WTC11 (cell line): ENCODE data around the gene MTNR1B. TPM values are rescaled to one million over a fixed set of nuclear protein-coding genes. Genes with fewer than 3 reads are reported as not detected.

ENCODE experiments used
- ATAC-seq: fragments of 200-7000 bp; cut with Tn5 transposase; 2 replicates; pipeline ENCODE4 v1.10.0; 2021; ENCODE audit warnings: mild to moderate bottlenecking, moderate library complexity
- CTCF ChIA-PET: fragments of 300-600 bp; sonication (Branson Sonifier 250); formaldehyde crosslinking; loops from one replicate; lab custom pipeline; 2021; ENCODE audit warnings: antibody characterized with exemption; lab: Charles Lee
- POLR2A ChIA-PET: fragments of 350-600 bp; sonication (Branson Sonifier 250); formaldehyde crosslinking; loops from one replicate; lab custom pipeline; 2021; ENCODE audit warnings: antibody characterized with exemption; lab: Charles Lee
- DNase-seq: peaks from one replicate; pipeline ENCODE4 v3.0.0; 2021; ENCODE audit warnings: low spot score
- H3K27ac Mint-ChIP-seq: 2 replicates; pipeline ENCODE4 v1.8.0; 2021; ENCODE audit warnings: mixed read lengths
- H3K27me3 Mint-ChIP-seq: 2 replicates; pipeline ENCODE4 v1.8.0; 2021; ENCODE audit warnings: low read depth, mild to moderate bottlenecking, moderate library complexity, mixed read lengths
- H3K36me3 Mint-ChIP-seq: 2 replicates; pipeline ENCODE4 v1.8.0; 2021; ENCODE audit warnings: mixed read lengths
- H3K4me1 Mint-ChIP-seq: 2 replicates; pipeline ENCODE4 v1.8.0; 2022; ENCODE audit warnings: mixed read lengths
- H3K4me3 Mint-ChIP-seq: 2 replicates; pipeline ENCODE4 v1.8.0; 2021; ENCODE audit warnings: mild to moderate bottlenecking, moderate library complexity, mixed read lengths
- H3K9me3 Mint-ChIP-seq: 2 replicates; pipeline ENCODE4 v1.8.0; 2021; ENCODE audit warnings: mixed read lengths
- CBFB ChIP-seq: sonication (generic); formaldehyde crosslinking; IDR thresholded peaks from 2 replicates; pipeline ENCODE4 v1.8.1; 2022; ENCODE audit warnings: mild to moderate bottlenecking, low read depth, missing genetic modification reagents
- CTCF ChIP-seq: fragments of 200-600 bp; IDR thresholded peaks from 2 replicates; pipeline ENCODE4 v1.8.0; 2022; ENCODE audit warnings: antibody characterized with exemption
- ESRRA ChIP-seq: sonication (generic); formaldehyde crosslinking; IDR thresholded peaks from 2 replicates; pipeline ENCODE4 v1.8.1; 2022; ENCODE audit warnings: mild to moderate bottlenecking, missing genetic modification reagents, borderline replicate concordance
- FOXJ3 ChIP-seq: sonication (generic); formaldehyde crosslinking; IDR thresholded peaks from 2 replicates; pipeline ENCODE4 v1.9.0; 2021; ENCODE audit warnings: missing genetic modification reagents, mild to moderate bottlenecking, borderline replicate concordance
- FOXP1 ChIP-seq: sonication (generic); formaldehyde crosslinking; IDR thresholded peaks from 2 replicates; pipeline ENCODE4 v1.8.0; 2022; ENCODE audit warnings: missing genetic modification reagents, mild to moderate bottlenecking, moderate library complexity, borderline replicate concordance
- HMGA2 ChIP-seq: fragments of 250-450 bp; sonication (Bioruptor Pico); IDR thresholded peaks from 2 replicates; pipeline ENCODE4 v1.4.0; 2021; ENCODE audit warnings: mild to moderate bottlenecking, moderate library complexity
- HMGXB4 ChIP-seq: sonication (generic); formaldehyde crosslinking; IDR thresholded peaks from 2 replicates; pipeline ENCODE4 v1.8.1; 2023; ENCODE audit warnings: mild to moderate bottlenecking, moderate library complexity, missing genetic modification reagents
- MAX ChIP-seq: sonication (generic); formaldehyde crosslinking; IDR thresholded peaks from 2 replicates; pipeline ENCODE4 v1.8.0; 2022; ENCODE audit warnings: mild to moderate bottlenecking, missing genetic modification reagents
- NFATC4 ChIP-seq: fragments of 250-450 bp; sonication (Bioruptor Pico); IDR thresholded peaks from 2 replicates; pipeline ENCODE4 v1.9.0; 2021; ENCODE audit warnings: mild to moderate bottlenecking
- NR1H2 ChIP-seq: sonication (generic); formaldehyde crosslinking; IDR thresholded peaks from 2 replicates; pipeline ENCODE4 v1.9.0; 2021; ENCODE audit warnings: mild to moderate bottlenecking, moderate library complexity, missing genetic modification reagents
- PREB ChIP-seq: sonication (generic); formaldehyde crosslinking; IDR thresholded peaks from 2 replicates; pipeline ENCODE4 v1.8.1; 2022; ENCODE audit warnings: mild to moderate bottlenecking, missing genetic modification reagents, moderate library complexity, borderline replicate concordance
- RELA ChIP-seq: sonication (generic); formaldehyde crosslinking; IDR thresholded peaks from 2 replicates; pipeline ENCODE4 v1.8.1; 2022; ENCODE audit warnings: missing genetic modification reagents, mild to moderate bottlenecking, borderline replicate concordance
- SMAD4 ChIP-seq: sonication (generic); formaldehyde crosslinking; IDR thresholded peaks from 2 replicates; pipeline ENCODE4 v1.8.0; 2022; ENCODE audit warnings: mild to moderate bottlenecking, missing genetic modification reagents
- TEAD1 ChIP-seq: sonication (generic); formaldehyde crosslinking; IDR thresholded peaks from 2 replicates; pipeline ENCODE4 v1.8.0; 2022; ENCODE audit warnings: mild to moderate bottlenecking, missing genetic modification reagents
- ZNF425 ChIP-seq: fragments of 250-450 bp; sonication (Bioruptor Pico); conservative IDR thresholded peaks from 2 replicates; pipeline ENCODE4 v1.9.0; 2021; ENCODE audit warnings: mild to moderate bottlenecking
- ZNF512 ChIP-seq: sonication (generic); formaldehyde crosslinking; IDR thresholded peaks from 2 replicates; pipeline ENCODE4 v1.8.1; 2022; ENCODE audit warnings: missing genetic modification reagents, borderline replicate concordance
- ZNF671 ChIP-seq: fragments of 250-450 bp; sonication (Bioruptor Pico); IDR thresholded peaks from 2 replicates; pipeline ENCODE4 v1.8.0; 2021; ENCODE audit warnings: mild to moderate bottlenecking
- total RNA-seq: library from RNA; stranded (reverse); gene quantifications from 3 replicates; pipeline ENCODE4 v1.2.3, GENCODE V29; 2021
- TF ChIP-seq, protein P1 (sequence below): sonication (generic); formaldehyde crosslinking; IDR thresholded peaks from 2 replicates; pipeline ENCODE4 v1.8.1; 2023; ENCODE audit warnings: mild to moderate bottlenecking, missing genetic modification reagents, moderate library complexity
- TF ChIP-seq, protein P2 (sequence below): sonication (generic); formaldehyde crosslinking; IDR thresholded peaks from 2 replicates; pipeline ENCODE4 v1.8.1; 2022; ENCODE audit warnings: low read depth, missing genetic modification reagents, borderline replicate concordance

The MTNR1B gene
- total RNA-seq, 1 experiment from 2014 or later, result not detected

DNA sequence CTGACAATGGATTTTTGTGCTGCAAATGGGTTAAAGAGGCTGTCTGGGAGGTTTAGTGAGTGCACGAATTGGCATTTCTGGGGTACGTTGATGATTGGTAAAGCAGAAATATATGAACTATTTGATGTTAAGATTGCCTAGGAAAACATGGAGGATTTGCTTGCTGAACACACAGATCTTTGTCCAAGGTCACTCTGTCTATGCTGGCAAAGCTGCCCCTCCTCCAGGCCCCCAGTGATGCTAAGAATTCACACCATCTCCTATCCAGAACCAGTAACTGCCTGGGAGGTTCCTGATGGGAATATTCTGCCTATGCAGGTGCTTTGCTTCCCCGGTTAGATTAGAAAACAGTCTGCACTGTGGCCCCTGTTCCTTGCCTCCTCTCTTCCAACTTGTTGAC, 5.8 kb downstream of the MTNR1B start:
- POLR2A ChIA-PET, result no interaction called here
- H3K9me3 Mint-ChIP-seq, result no peaks in the 10 kb centered on the region
- H3K27ac Mint-ChIP-seq, result no peak overlapping the region
- no peak overlapping the region for H3K4me3 Mint-ChIP-seq
- ATAC-seq (no peak), DNase-seq (no peak)
- no peaks in the 10 kb centered on the region for H3K36me3 Mint-ChIP-seq
- TF ChIP-seq ZNF425 (CRISPR knock-in tag), result no peak
- H3K27me3 Mint-ChIP-seq, result peaks cover 25% of the 10 kb centered on the region
- CTCF ChIA-PET, result interaction anchor here (1.1 kb wide), 1 partner anchor 34 kb away, joined by 3 read pairs; no protein-coding TSS in a partner anchor
- H3K4me1 Mint-ChIP-seq, result no peaks in the 10 kb centered on the region

DNA sequence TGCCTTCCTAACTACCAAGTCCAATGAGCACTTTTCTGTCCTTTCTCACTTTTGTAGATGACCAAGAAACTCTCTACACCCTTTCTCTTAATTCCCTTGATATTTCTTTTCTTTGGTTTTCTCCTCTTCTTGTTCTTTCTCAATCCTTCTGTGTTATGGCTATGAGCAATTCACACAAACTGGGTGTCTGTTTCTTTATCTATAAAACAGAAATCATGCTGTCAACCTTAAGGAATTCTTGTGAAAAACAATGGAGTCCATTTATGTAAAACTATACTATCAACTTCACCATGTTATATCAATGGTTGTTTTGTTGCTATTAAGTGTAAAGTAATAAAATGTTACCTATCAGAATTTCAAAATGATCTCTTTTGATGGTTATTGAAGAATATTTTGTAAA, 7.2 kb downstream of the MTNR1B start:
- DNase-seq (no peak), ATAC-seq (no peak)
- H3K36me3 Mint-ChIP-seq, result no peaks in the 10 kb centered on the region
- TF ChIP-seq RELA, result no peak
- no peak for TF ChIP-seq FOXJ3 (CRISPR knock-in tag)
- no peak for TF ChIP-seq HMGXB4 (CRISPR knock-in tag)
- TF ChIP-seq CTCF, result no peak
- TF ChIP-seq, protein P1, sequence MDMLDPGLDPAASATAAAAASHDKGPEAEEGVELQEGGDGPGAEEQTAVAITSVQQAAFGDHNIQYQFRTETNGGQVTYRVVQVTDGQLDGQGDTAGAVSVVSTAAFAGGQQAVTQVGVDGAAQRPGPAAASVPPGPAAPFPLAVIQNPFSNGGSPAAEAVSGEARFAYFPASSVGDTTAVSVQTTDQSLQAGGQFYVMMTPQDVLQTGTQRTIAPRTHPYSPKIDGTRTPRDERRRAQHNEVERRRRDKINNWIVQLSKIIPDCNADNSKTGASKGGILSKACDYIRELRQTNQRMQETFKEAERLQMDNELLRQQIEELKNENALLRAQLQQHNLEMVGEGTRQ, result no peak
- TF ChIP-seq, protein P2, sequence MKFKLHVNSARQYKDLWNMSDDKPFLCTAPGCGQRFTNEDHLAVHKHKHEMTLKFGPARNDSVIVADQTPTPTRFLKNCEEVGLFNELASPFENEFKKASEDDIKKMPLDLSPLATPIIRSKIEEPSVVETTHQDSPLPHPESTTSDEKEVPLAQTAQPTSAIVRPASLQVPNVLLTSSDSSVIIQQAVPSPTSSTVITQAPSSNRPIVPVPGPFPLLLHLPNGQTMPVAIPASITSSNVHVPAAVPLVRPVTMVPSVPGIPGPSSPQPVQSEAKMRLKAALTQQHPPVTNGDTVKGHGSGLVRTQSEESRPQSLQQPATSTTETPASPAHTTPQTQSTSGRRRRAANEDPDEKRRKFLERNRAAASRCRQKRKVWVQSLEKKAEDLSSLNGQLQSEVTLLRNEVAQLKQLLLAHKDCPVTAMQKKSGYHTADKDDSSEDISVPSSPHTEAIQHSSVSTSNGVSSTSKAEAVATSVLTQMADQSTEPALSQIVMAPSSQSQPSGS (CRISPR knock-in tag), result no peak
- TF ChIP-seq, all 79 proteins: peak for 0
- Mint-ChIP-seq H3K27ac (no peak overlapping the region), H3K9me3 (no peaks in the 10 kb centered on the region; the same call in 1 of the 2 replicates), H3K4me3 (no peak overlapping the region), H3K4me1 (no peaks in the 10 kb centered on the region), H3K27me3 (peaks cover 12% of the 10 kb centered on the region)
- ChIA-PET CTCF (no interaction called here), POLR2A (no interaction called here)

- CTCF ChIA-PET, result no interaction called here
- POLR2A ChIA-PET, result no interaction called here
- no peaks in the 10 kb centered on the region for H3K36me3 Mint-ChIP-seq
- TF ChIP-seq PREB (CRISPR knock-in tag), result no peak
- TF ChIP-seq, protein P2 (CRISPR knock-in tag), result no peak
- no peak for TF ChIP-seq CBFB (CRISPR knock-in tag)
- no peak for TF ChIP-seq NR1H2 (CRISPR knock-in tag)
- TF ChIP-seq ESRRA (CRISPR knock-in tag), result no peak
- TF ChIP-seq ZNF671 (CRISPR knock-in tag), result no peak
- no peak for TF ChIP-seq MAX
- TF ChIP-seq NFATC4, result no peak
- no peak for TF ChIP-seq HMGA2 (CRISPR knock-in tag)
- no peak for TF ChIP-seq ZNF512 (CRISPR knock-in tag)
- TF ChIP-seq TEAD1 (CRISPR knock-in tag), result no peak
- no peak for TF ChIP-seq FOXP1
- no peak for TF ChIP-seq SMAD4 (CRISPR knock-in tag)
Measured at GRCh38 chr11:92977401-92977800, 8.0 kb downstream of the MTNR1B start.

More at GRCh38 chr11:92977401-92977800, 8.0 kb downstream of the MTNR1B start:
- no peak for ATAC-seq
- Mint-ChIP-seq H3K4me1 (no peaks in the 10 kb centered on the region), H3K4me3 (no peak overlapping the region), H3K27me3 (peaks cover 10% of the 10 kb centered on the region), H3K9me3 (no peaks in the 10 kb centered on the region; the same call in 1 of the 2 replicates), H3K27ac (no peak overlapping the region)
- no peak for DNase-seq
